Activated T-helper 2 cell treated with anti-CD3 and anti-CD28 coated beads, Interferon-gamma antibody, Interleukin-2, Interleukin-4, amounts not matched to agents 10 μg/mL and 5 μg/mL and 100 μg/mL, durations not matched to agents 14 hours and 24 hours and 36 hours (primary cell): ENCODE results near the gene IFI44L. TPM values are rescaled to one million over a fixed set of nuclear protein-coding genes. Genes with fewer than 3 reads are reported as not detected.

Experiments used
- DNase-seq: peaks from one replicate; pipeline ENCODE4 v3.0.0; 2021; ENCODE audit warnings: low spot score
- H3K27ac Mint-ChIP-seq: one replicate; pipeline ENCODE4 v1.8.0; 2021; ENCODE audit warnings: mixed read lengths
- H3K27me3 Mint-ChIP-seq: one replicate; pipeline ENCODE4 v1.8.0; 2021; ENCODE audit warnings: low read depth, mixed read lengths
- H3K36me3 Mint-ChIP-seq: one replicate; pipeline ENCODE4 v1.8.0; 2021; ENCODE audit warnings: low read depth, mixed read lengths
- H3K4me1 Mint-ChIP-seq: one replicate; pipeline ENCODE4 v1.8.0; 2021; ENCODE audit warnings: low read depth, mixed read lengths
- H3K4me3 Mint-ChIP-seq: one replicate; pipeline ENCODE4 v1.8.0; 2021; ENCODE audit warnings: low read depth, mild to moderate bottlenecking, moderate library complexity, mixed read lengths
- H3K9me3 Mint-ChIP-seq: one replicate; pipeline ENCODE4 v1.8.0; 2021; ENCODE audit warnings: mixed read lengths
- intact Hi-C: fragments of 100-400 bp; cut with micrococcal nuclease; formaldehyde crosslinking; loops from one replicate; pipeline ENCODE4 v1.15.1; 2023
- total RNA-seq: library from RNA; stranded (reverse); gene quantifications from 2 replicates; pipeline ENCODE4 v1.2.3, GENCODE V29; 2022

The IFI44L gene
- total RNA-seq, 1 donor from 2014 or later = 8.3 TPM

DNA sequence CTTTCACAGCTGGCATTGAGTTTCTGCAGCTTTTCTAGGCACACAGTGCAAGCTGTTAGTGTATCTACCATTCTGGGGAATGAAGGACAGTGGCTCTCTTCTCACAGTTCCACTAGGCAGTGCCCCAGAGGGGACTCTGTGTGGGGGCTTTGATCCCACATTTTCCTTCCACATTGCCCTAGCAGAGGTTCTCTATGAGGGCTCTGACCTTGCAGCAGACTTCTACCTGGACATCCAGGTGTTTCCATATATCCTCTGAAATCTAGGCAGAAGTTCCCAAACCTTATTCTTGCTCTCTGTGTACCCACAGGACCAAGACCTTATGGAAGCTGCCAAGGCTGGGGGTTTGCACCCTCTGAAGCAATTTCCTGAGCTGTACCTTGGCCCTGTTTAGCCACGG lies 27.0 kb downstream of the IFI44L start:
- Mint-ChIP-seq H3K27me3 (no peaks in the 10 kb centered on the region), H3K27ac (no peak overlapping the region), H3K36me3 (peaks cover 66% of the 10 kb centered on the region), H3K4me1 (peaks cover 54% of the 10 kb centered on the region), H3K4me3 (no peak overlapping the region), H3K9me3 (peaks cover 43% of the 10 kb centered on the region)
- no peak for DNase-seq
- intact Hi-C loops = no loop called here

DNA sequence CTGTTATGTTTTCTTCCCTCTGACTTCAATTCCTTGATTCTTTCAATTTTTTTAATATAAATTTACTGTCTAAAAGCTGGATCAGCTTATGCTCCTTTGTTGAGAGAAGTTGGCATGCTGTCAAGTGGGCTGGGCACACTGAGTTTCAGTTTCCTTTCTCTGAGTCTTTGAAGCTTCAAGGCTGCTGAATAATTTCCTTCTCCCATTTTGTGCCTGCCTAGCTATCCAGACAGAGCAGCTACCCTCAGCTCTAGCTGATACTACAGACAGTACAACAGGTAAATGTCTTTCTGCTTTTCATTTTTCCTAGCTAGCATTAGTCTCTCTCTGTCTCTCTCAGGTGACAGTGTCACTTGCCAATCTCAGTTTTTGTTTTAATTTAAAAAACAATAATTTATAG lies 29.4 kb downstream of the IFI44L start, which contains the start of gene IFI44:
Gene IFI44, plus strand, starts transcription at position 204 of the 400 bp plus-strand sequence. CDS start 365 bp downstream, outside the sequence.
- Mint-ChIP-seq H3K36me3 (peaks cover 54% of the 10 kb centered on the region), H3K4me1 (peaks cover 59% of the 10 kb centered on the region), H3K27me3 (no peaks in the 10 kb centered on the region), H3K27ac (peak within 1 kb of the TSS; percentile 88), H3K4me3 (peak within 1 kb of the TSS; percentile 89), H3K9me3 (peaks cover 31% of the 10 kb centered on the region)
- intact Hi-C loops = loop anchor here (1.0 to 2.0 kb wide), 3 partner anchors 15 to 29 kb away; partner anchors contain the start of gene IFI44L
- DNase-seq = peak; percentile 40

DNA sequence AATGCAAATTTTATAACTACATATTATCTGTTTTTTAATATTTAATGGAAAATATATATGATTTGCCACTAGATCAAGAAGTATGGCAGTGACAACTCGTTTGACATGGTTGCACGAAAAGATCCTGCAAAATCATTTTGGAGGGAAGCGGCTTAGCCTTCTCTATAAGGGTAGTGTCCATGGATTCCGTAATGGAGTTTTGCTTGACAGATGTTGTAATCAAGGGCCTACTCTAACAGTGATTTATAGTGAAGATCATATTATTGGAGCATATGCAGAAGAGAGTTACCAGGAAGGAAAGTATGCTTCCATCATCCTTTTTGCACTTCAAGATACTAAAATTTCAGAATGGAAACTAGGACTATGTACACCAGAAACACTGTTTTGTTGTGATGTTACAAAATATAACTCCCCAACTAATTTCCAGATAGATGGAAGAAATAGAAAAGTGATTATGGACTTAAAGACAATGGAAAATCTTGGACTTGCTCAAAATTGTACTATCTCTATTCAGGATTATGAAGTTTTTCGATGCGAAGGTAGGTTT lies 29.9 kb downstream of the IFI44L start:
- Mint-ChIP-seq H3K27ac (peak overlapping the region; percentile 88), H3K27me3 (no peaks in the 10 kb centered on the region), H3K9me3 (peaks cover 31% of the 10 kb centered on the region), H3K4me1 (peaks cover 53% of the 10 kb centered on the region), H3K36me3 (peaks cover 54% of the 10 kb centered on the region), H3K4me3 (peak overlapping the region; percentile 89)
- no peak for DNase-seq
- intact Hi-C loops = loop anchor here (2.0 kb wide), 2 partner anchors 15 to 27 kb away; no protein-coding TSS in a partner anchor

GRCh38 chr1:78651241-78651640 lies 31.0 kb downstream of the IFI44L start:
- intact Hi-C loops = loop anchor here (2.0 kb wide), 2 partner anchors 14 to 26 kb away; no protein-coding TSS in a partner anchor
- DNase-seq = peak; percentile 22

DNA sequence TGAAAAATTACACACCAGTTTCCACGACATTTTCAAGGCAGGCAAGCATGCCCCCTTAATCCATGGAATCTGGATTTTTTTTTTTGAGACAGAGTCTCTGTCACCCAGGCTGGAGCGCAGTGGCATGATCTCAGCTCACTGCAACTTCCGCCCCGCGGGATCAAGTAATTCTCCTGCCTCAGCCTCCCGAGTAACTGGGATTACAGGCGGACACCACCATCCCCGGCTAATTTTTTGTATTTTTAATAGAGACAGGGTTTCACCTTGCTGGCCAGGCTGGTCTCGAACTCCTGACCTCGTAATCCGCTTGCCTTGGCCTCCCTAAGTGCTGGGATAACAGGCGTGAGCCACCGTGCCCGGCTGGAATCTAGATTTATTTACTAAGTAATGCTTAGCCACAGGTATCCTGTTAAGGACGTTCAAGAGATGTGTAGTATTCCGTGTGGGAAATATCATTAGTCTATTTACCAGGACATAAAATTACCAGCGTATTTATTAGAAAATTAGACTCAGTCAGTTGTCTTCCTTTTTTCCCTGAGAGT lies 31.8 kb downstream of the IFI44L start:
- Mint-ChIP-seq H3K36me3 (peaks cover 48% of the 10 kb centered on the region), H3K27me3 (no peaks in the 10 kb centered on the region), H3K9me3 (peaks cover 15% of the 10 kb centered on the region), H3K4me1 (peaks cover 43% of the 10 kb centered on the region), H3K4me3 (peak overlapping the region; percentile 89), H3K27ac (no peak overlapping the region)
- no peak for DNase-seq
- intact Hi-C loops = no loop called here

More at GRCh38 chr1:78651241-78651640, 31.0 kb downstream of the IFI44L start:
- Mint-ChIP-seq H3K27ac (peak overlapping the region; percentile 88), H3K36me3 (peaks cover 52% of the 10 kb centered on the region), H3K9me3 (peaks cover 24% of the 10 kb centered on the region), H3K4me1 (peaks cover 49% of the 10 kb centered on the region), H3K4me3 (peak overlapping the region; percentile 89), H3K27me3 (no peaks in the 10 kb centered on the region)

- Mint-ChIP-seq H3K4me1 (peaks cover 9% of the 10 kb centered on the region), H3K27me3 (no peaks in the 10 kb centered on the region), H3K9me3 (no peaks in the 10 kb centered on the region), H3K27ac (no peak overlapping the region), H3K4me3 (no peak overlapping the region), H3K36me3 (peaks cover 72% of the 10 kb centered on the region)
- DNase-seq = no peak
- intact Hi-C loops = no loop called here
Measured at GRCh38 chr1:78658901-78659300, 38.7 kb downstream of the IFI44L start.

- H3K27ac Mint-ChIP-seq = no peak overlapping the region
- DNase-seq = no peak
- intact Hi-C loops = loop anchor here (2.0 kb wide), 1 partner anchor 13 kb away; no protein-coding TSS in a partner anchor
- H3K4me3 Mint-ChIP-seq = no peak overlapping the region
- H3K4me1 Mint-ChIP-seq = peaks cover 2% of the 10 kb centered on the region
- no peaks in the 10 kb centered on the region for H3K27me3 Mint-ChIP-seq
- H3K9me3 Mint-ChIP-seq = no peaks in the 10 kb centered on the region
- H3K36me3 Mint-ChIP-seq = peaks cover 43% of the 10 kb centered on the region
Measured at GRCh38 chr1:78663923-78664322, 43.7 kb downstream of the IFI44L start.

GRCh38 chr1:78664763-78665162 lies 44.5 kb downstream of the IFI44L start:
- Mint-ChIP-seq H3K27me3 (no peaks in the 10 kb centered on the region), H3K9me3 (no peaks in the 10 kb centered on the region), H3K36me3 (peaks cover 34% of the 10 kb centered on the region), H3K27ac (no peak overlapping the region), H3K4me3 (no peak overlapping the region), H3K4me1 (peaks cover 2% of the 10 kb centered on the region)
- no peak for DNase-seq
- intact Hi-C loops = loop anchor here (2.0 kb wide), 1 partner anchor 14 kb away; no protein-coding TSS in a partner anchor

GRCh38 chr1:78665809-78666208 lies 45.6 kb downstream of the IFI44L start:
- H3K4me1 Mint-ChIP-seq = peaks cover 6% of the 10 kb centered on the region
- H3K27ac Mint-ChIP-seq = no peak overlapping the region
- no peak for DNase-seq
- H3K27me3 Mint-ChIP-seq = no peaks in the 10 kb centered on the region
- H3K9me3 Mint-ChIP-seq = no peaks in the 10 kb centered on the region
- H3K36me3 Mint-ChIP-seq = peaks cover 26% of the 10 kb centered on the region
- no peak overlapping the region for H3K4me3 Mint-ChIP-seq
- intact Hi-C loops = loop anchor here (2.0 kb wide), 1 partner anchor 15 kb away; no protein-coding TSS in a partner anchor

- Mint-ChIP-seq H3K36me3 (peaks cover 10% of the 10 kb centered on the region), H3K4me3 (no peak overlapping the region), H3K27ac (no peak overlapping the region), H3K9me3 (no peaks in the 10 kb centered on the region), H3K27me3 (no peaks in the 10 kb centered on the region), H3K4me1 (peaks cover 9% of the 10 kb centered on the region)
- intact Hi-C loops = no loop called here
- DNase-seq = no peak
Measured at GRCh38 chr1:78667939-78668338, 47.7 kb downstream of the IFI44L start.

- H3K9me3 Mint-ChIP-seq = no peaks in the 10 kb centered on the region
- no peak overlapping the region for H3K4me3 Mint-ChIP-seq
- H3K27me3 Mint-ChIP-seq = no peaks in the 10 kb centered on the region
- peaks cover 5% of the 10 kb centered on the region for H3K36me3 Mint-ChIP-seq
- H3K27ac Mint-ChIP-seq = no peak overlapping the region
- peaks cover 9% of the 10 kb centered on the region for H3K4me1 Mint-ChIP-seq
- intact Hi-C loops = no loop called here
- DNase-seq = no peak
Measured at GRCh38 chr1:78668427-78668826, 48.2 kb downstream of the IFI44L start.

- no peak overlapping the region for H3K27ac Mint-ChIP-seq
- no peak overlapping the region for H3K4me3 Mint-ChIP-seq
- intact Hi-C loops = no loop called here
- no peaks in the 10 kb centered on the region for H3K27me3 Mint-ChIP-seq
- no peaks in the 10 kb centered on the region for H3K36me3 Mint-ChIP-seq
- H3K4me1 Mint-ChIP-seq = peaks cover 13% of the 10 kb centered on the region
- no peak for DNase-seq
- H3K9me3 Mint-ChIP-seq = no peaks in the 10 kb centered on the region
Measured at GRCh38 chr1:78672428-78672827, 52.2 kb downstream of the IFI44L start.

DNA sequence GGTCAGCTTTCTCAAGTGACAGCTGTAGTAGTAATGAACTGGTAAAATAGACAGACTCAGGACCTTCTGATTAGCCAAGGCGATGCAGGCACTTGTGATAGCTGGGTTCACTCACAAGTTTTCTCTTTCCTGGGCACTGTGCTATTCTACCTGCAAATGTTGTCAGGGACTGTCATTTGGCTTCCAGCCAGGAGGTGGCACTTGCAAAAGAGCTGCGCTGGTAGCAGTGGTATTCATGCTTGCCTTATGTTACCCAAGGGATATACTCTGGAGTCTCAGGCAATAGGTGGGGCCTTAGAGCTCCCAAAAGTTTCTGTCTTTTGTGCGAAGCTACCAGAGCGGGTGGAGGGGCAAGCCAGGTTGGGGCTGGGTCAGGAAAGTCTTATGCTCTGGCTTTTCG lies 52.9 kb downstream of the IFI44L start:
- H3K4me1 Mint-ChIP-seq = peaks cover 20% of the 10 kb centered on the region
- H3K4me3 Mint-ChIP-seq = no peak overlapping the region
- H3K27ac Mint-ChIP-seq = no peak overlapping the region
- DNase-seq = no peak
- H3K27me3 Mint-ChIP-seq = no peaks in the 10 kb centered on the region
- H3K9me3 Mint-ChIP-seq = no peaks in the 10 kb centered on the region
- no peaks in the 10 kb centered on the region for H3K36me3 Mint-ChIP-seq
- intact Hi-C loops = no loop called here
